HG03064 (cell line): ENCODE measurements around the gene PTPN7.
"Not testable (repeated sequence)": the region's sequence is repeated elsewhere in the genome, so short reads cannot be mapped to it uniquely, and the experiment has no call there.

Experiments used
- ATAC-seq: cut with Tn5 transposase; IDR thresholded peaks from one replicate; pipeline ENCODE4 v1.9.1; 2021; ENCODE audit warnings: low read depth; ENCODE audit not compliant: unreplicated experiment

Gene PTPN7

DNA sequence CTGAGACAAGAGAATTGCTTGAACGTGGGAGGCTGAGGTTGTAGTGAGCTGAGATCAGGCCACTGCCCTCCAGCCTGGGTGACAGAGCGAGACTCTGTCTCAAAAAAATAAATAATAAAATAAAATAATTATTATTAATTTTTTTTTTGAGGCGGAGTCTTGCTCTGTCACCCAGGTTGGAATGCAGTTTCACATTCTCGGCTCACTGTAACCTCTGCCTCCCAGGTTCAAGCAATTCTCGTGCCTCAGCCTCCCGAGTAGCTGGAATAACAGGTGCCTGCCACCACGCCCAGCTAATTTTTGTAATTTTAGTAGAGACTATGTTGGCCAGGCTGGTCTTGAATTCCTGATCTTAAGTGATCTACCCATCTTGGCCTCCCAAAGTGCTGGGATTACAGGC, 48.8 kb downstream of the PTPN7 start:
- ATAC-seq, result not testable (repeated sequence)

- no peak for ATAC-seq
Measured at GRCh38 chr1:202110977-202111376, 49.4 kb downstream of the PTPN7 start.

DNA sequence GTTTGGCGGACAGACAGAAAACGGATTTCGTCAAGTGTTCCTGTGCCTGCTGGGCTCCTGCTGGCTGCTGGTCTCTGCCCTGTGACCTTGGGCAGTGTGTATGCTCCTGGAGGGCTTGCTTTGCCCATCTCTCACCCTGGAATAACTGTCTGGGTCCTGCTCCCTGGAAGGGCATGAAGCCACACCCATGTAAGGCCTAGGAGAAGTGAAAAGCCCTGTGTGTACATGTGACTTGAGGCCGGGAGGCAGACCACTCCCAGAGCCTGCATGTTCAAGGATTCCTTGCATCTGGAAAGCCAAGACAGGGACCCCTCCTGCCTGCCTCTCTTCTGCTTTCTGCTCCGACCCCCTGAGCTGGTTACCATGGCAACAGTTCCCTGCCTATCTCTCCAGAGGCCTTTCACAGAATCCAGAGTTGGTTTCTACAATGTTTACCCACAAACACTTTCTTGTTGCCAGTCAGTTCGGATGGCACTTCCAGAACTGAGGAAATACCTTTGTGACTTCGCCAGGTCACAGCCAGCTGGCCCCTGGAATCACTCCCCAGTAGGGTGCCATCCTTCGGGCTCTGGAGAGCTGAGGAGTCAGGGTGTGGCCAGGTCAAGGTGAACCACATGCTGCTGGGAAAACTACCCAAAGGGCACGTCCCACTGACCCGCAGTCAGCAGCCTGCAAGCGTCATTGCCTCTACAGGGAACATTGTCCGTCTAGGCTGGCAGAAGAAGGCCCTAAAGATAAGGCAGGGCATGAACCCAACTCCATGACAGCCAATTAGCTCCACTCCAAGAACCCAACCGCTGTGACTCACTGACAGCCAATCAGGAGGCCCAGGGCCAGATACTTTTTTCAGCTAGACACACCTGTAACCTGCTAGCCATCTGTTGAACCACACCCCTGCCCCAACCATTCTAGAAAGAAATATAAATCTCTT, 52.3 kb downstream of the PTPN7 start:
- ATAC-seq, result no peak

DNA sequence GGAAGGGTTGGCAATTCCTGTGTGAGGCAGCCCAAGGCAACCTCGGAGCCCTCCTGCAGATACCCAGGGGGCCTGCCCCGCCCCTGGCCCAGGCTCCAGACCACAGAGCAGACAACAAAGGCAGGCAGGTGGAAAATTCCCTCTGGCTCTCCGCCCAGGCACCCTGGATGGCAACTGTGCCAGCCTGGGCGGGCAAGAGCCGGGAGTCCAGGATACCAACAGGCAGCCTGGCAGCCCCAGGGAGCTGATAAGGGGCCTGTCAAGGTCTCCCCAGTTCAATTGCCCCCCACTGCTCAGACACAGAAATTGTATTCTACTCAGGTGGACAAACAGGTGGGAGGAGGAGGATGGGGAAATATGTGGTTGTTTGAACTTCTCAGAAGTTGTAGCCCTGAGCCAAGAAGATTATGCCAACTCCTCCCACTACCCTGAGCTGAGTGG, 53.1 kb downstream of the PTPN7 start:
- no peak for ATAC-seq

- no peak for ATAC-seq
Measured at GRCh38 chr1:202106340-202107254, 53.8 kb downstream of the PTPN7 start.

GRCh38 chr1:202105571-202106339, 54.6 kb downstream of the PTPN7 start:
- no peak for ATAC-seq

DNA sequence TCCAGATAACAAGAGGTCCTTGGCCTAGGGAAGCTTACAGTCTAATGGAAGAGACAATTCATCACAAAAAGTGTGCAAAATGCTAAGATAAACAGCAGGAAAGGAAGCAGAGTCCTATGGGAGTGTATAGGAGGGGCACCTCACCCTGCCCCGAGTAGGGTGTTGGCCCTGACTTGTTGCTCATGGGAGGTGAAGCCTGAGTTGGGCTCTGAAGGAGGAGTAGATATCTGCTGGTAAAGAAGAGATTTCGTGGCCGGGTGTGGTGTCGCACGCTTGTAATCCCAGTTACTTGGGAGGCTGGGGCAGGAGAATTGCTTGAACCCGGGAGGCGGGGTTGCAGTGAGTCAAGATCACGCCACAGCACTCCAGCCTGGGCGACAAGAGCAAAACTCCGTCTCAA, 56.3 kb downstream of the PTPN7 start:
- no peak for ATAC-seq

GRCh38 chr1:202101184-202101583, 59.2 kb downstream of the PTPN7 start:
- no peak for ATAC-seq
